Heart left ventricle (tissue), 16 donors: ENCODE measurements around the gene ACACA. TPM values are rescaled to one million over a fixed set of nuclear protein-coding genes. Genes with fewer than 3 reads are reported as not detected.

Experiments used
- ATAC-seq, 4 donors: fragments of 200-7000 bp; cut with Tn5 transposase; one replicate each; pipeline ENCODE4 v1.9.1; 2020 to 2022; ENCODE audit warnings: moderate library complexity in 4 of 4, mild to moderate bottlenecking in 3 of 4, moderate number of reproducible peaks in 1 of 4
- DNase-seq, 5 donors: peaks; one replicate each; pipeline ENCODE4 v3.0.0-alpha.2; 2020
- H3K27ac ChIP-seq, 12 donors: fragments of 200-600 bp; sonication (generic) in 4 of 12; one replicate each; pipeline versions ENCODE4 v1.5.0 to v1.8.0; 2016 to 2022; ENCODE audit warnings: mild to moderate bottlenecking in 2 of 12
- H3K27me3 ChIP-seq, 9 donors: fragments of 200-600 bp; sonication (generic) in 2 of 9; one replicate each; pipeline versions ENCODE4 v1.5.1 to v1.8.0; 2016 to 2022; ENCODE audit warnings: mild to moderate bottlenecking in 3 of 9
- H3K36me3 ChIP-seq, 9 donors: fragments of 200-600 bp; sonication (generic) in 2 of 9; one replicate each; pipeline versions ENCODE4 v1.5.0 to v1.8.0; 2018 to 2022; ENCODE audit warnings: mild to moderate bottlenecking in 2 of 9
- H3K4me1 ChIP-seq, 12 donors: fragments of 200-600 bp; sonication (generic) in 4 of 12; one replicate each; pipeline versions ENCODE4 v1.5.0 to v1.8.0; 2016 to 2022; ENCODE audit warnings: mild to moderate bottlenecking in 3 of 12
- H3K4me3 ChIP-seq, 12 donors: fragments of 200-600 bp; sonication (generic) in 4 of 12; one replicate each; pipeline versions ENCODE4 v1.5.0 to v1.8.0; 2017 to 2022; ENCODE audit warnings: mild to moderate bottlenecking in 9 of 12, moderate library complexity in 4 of 12
- H3K9me3 ChIP-seq, 12 donors: fragments of 200-600 bp; sonication (generic) in 4 of 12; one replicate each; pipeline versions ENCODE4 v1.5.0 to v1.8.0; 2016 to 2022; ENCODE audit warnings: mild to moderate bottlenecking in 1 of 12
- CTCF ChIP-seq, 12 donors: fragments of 200-600 bp; sonication (generic) in 4 of 12; IDR thresholded peaks; one replicate each; pipeline versions ENCODE4 v1.5.0 to v1.8.0; 2018 to 2022; ENCODE audit warnings: antibody characterized with exemption in 12 of 12, mild to moderate bottlenecking in 5 of 12
- POLR2A ChIP-seq, 2 donors: fragments of 450-650 bp; IDR thresholded peaks; one replicate each; pipeline ENCODE4 v1.6.1; 2017; ENCODE audit warnings: antibody characterized with exemption in 2 of 2, mild to moderate bottlenecking in 2 of 2, moderate library complexity in 2 of 2
- WGBS, 4 donors: extraction: QIAGEN DNeasy Blood & Tissue Kit in 2 of 4; methylation state at CpG; one replicate each; pipeline versions ENCODE4 v1.1.5 to v1.1.7; 2013 to 2018; 5-methylcytosine and 5-hydroxymethylcytosine counted together
- intact Hi-C, 10 donors: fragments of 100-400 bp; cut with DNase I; formaldehyde crosslinking; loops; one replicate each; pipeline versions ENCODE4 v1.11.1 to v1.14.2; 2022
- polyA plus RNA-seq, 2 donors: library from polyadenylated mRNA; stranded (reverse); fragments of 200-250 nt; gene quantifications; one replicate each; pipeline ENCODE4 v1.2.3, GENCODE V29; 2013
- total RNA-seq, 9 donors: library from RNA; depleted of rRNA in 2 of 9; stranded (reverse); fragments of >200 nt in 2 of 9; fragmentation: NEBNext Ultra II Directional in 3 of 9; extraction: Animal tissue kit (Norgen Biotek cat#: 25700) in 3 of 9; gene quantifications; one replicate each; pipeline versions ENCODE4 v1.1.0 to v1.2.4, GENCODE V29; 2016 to 2023
- donor health status: ischemic (EF 13 %, LVEDD 7.1; RV severe dilation, severe dysfunction).
- donor health status: healthy with polysubstance abuse.
- donor health status: DM: no; HTN: yes; CAD: no.
- donor health status: DM: no; HTN: no; CAD: no.
- donor health status: ischemic (EF 25% LVEDD 6.9; RV normal size, moderate dysfunction).
- donor health status: ischemic (EF 25% LVEDD 5.7; RV mildly dilated, moderate dysfunction).
- donor health status: healthy.
- donor health status: DM: yes; HTN: yes; CAD: no.
- donor health status: ischemic (EF 35%, LVEDD 5.7; RV mildly dilated, moderate dysfunction).
- donor health status: nonischemic (EF 11% LVEDD 7.7; RV severe dilation, severe dysfunction).
- donor health status: DM: yes; HTN: yes; CAD: no.
- donor health status: PGD.
- donor health status: ischemic (EF 29% LVEDD 5.4; RV normal size, mild dysfunction).
- donor health status: nonischemic (EF 23%, LVEDD 6.1; RV moderate dilation, normal function).

ACACA gene
- total and polyA plus RNA-seq, 11 donors = 6.2 to 33.0 (median 15.8) TPM

DNA sequence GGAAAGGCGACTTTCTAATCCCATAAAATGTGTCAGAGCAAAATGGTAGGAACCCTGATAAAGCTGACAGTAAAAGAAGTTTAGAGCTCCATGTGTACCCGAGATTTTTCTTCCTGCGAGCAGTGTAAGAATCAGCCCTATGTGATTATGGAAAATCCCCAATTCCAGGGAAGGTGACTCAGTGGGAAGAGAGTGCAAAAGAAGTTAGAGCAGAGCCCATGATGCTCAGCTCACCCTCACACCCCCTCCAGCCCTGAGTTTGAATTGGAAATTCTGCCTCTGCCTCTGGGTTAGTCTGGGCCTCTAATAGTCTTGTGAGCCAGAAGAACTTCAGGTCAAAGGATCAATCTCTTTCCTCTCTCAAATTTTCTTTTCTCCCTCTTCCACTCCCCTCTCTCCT lies 18.4 kb downstream of the ACACA start:
- Histone ChIP-seq H3K36me3 (no peaks in the 10 kb centered on the region), H3K27ac (no peak overlapping the region), H3K9me3 (no peaks in the 10 kb centered on the region), H3K4me3 (no peak overlapping the region), H3K4me1 (peaks cover 0 to 16% (median 6%) of the 10 kb centered on the region in 12 donors), H3K27me3 (no peaks in the 10 kb centered on the region)
- ATAC-seq (no peak), DNase-seq (no peak)
- 93 to 95% (median 95%) methylated on average over 3 of the region's 3 CpGs for WGBS, 4 donors
- intact Hi-C loops = no loop called here
- TF ChIP-seq CTCF (IDR thresholded peaks at IDR 0.05) (no peak), POLR2A (IDR thresholded peaks at IDR 0.05) (no peak)

DNA sequence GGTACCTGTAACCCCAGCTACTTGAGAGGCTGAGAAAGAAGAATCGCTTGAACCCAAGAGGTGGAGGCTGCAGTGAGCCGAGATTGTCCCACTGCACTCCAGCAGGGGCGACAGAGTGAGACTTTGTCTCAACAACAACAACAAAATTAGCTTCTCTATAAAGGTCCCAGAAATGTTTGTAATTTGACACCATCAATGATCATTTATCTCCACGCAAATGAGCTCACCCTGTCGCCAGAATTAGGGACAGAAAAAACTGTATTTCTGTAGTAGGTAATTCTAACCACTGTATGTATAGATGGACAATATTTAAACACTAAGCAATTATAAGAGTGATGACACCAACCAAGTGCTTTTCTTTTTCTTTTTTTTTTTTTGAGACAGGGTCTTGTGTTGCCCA lies 20.2 kb downstream of the ACACA start:
- ATAC-seq (no peak), DNase-seq (no peak)
- intact Hi-C loops = no loop called here
- Histone ChIP-seq H3K4me3 (no peak overlapping the region), H3K27me3 (no peaks in the 10 kb centered on the region), H3K36me3 (no peaks in the 10 kb centered on the region), H3K4me1 (peaks cover 0 to 6% (median under 1%) of the 10 kb centered on the region in 12 donors), H3K27ac (no peak overlapping the region), H3K9me3 (no peaks in the 10 kb centered on the region)
- TF ChIP-seq POLR2A (IDR thresholded peaks at IDR 0.05) = no peak
- TF ChIP-seq CTCF (IDR thresholded peaks at IDR 0.05) = no peak
- 88 to 98% (median 95%) methylated on average over 5 of the region's 5 CpGs for WGBS, 4 donors

DNA sequence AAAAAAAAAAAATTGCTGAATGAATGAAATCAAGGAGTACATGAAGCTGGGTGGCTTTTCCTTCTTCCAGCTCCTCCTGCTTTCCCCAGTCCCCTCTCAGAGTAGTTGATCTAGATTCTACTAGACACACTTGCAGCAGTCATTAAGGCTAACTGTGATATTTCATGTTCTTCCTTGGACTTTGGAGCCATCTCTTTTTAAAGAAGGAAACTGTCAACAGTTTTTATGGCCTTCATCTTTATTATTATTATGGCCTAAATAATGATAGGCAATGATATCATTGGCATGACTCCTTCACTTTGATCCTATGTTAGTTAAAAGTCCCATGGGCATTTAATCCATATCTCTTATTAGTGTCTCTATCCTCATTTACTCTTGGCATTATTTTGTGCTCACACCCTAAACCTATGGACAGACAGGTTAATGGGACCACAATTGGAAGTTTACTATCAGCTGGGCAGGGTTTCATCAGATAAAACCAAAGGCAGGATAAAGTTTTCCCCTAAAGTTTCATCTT lies 21.1 kb downstream of the ACACA start:
- TF ChIP-seq POLR2A (IDR thresholded peaks at IDR 0.05) (no peak), CTCF (IDR thresholded peaks at IDR 0.05) (no peak)
- DNase-seq (no peak), ATAC-seq (no peak)
- H3K27me3 ChIP-seq = no peaks in the 10 kb centered on the region
- H3K9me3 ChIP-seq = no peaks in the 10 kb centered on the region
- H3K27ac ChIP-seq = no peak overlapping the region
- intact Hi-C loops = no loop called here
- no peak overlapping the region for H3K4me3 ChIP-seq
- no peaks in the 10 kb centered on the region for H3K36me3 ChIP-seq
- no peaks in the 10 kb centered on the region for H3K4me1 ChIP-seq

- TF ChIP-seq CTCF (IDR thresholded peaks at IDR 0.05) (no peak), POLR2A (IDR thresholded peaks at IDR 0.05) (no peak)
- H3K9me3 ChIP-seq = no peaks in the 10 kb centered on the region
- DNase-seq (no peak), ATAC-seq (no peak)
- WGBS, 4 donors = 63 to 73% (median 68%) methylated on average over 3 of the region's 3 CpGs
- no peaks in the 10 kb centered on the region for H3K4me1 ChIP-seq
- H3K27me3 ChIP-seq = no peaks in the 10 kb centered on the region
- intact Hi-C loops = no loop called here
- H3K36me3 ChIP-seq = no peaks in the 10 kb centered on the region
- H3K4me3 ChIP-seq = no peak overlapping the region
- no peak overlapping the region for H3K27ac ChIP-seq
Observed at GRCh38 chr17:37384560-37385149, 22.0 kb downstream of the ACACA start.
